K562 (cell line): Measurements from ENCODE around the gene GNAS-AS1. TPM values are rescaled to one million over a fixed set of nuclear protein-coding genes. Genes with fewer than 3 reads are reported as not detected.

Experiments used
- ATAC-seq: fragments of 200-7000 bp; cut with Tn5 transposase; 3 replicates; pipeline ENCODE4 v1.9.1; 2020; ENCODE audit warnings: moderate library complexity
- BruUV-seq: library from RNA; stranded (reverse); fragments of 400-500 nt; replicated peaks from 2 replicates; lab custom pipeline; 2021; lab: Mats Ljungman, UMichigan
- CTCF ChIA-PET: fragments of 300-600 bp; formaldehyde crosslinking; extraction: SDS; loops from one replicate; lab custom pipeline; 2021; ENCODE audit warnings: low intra/inter-chr PET ratio; lab: Yijun Ruan, JAX
- POLR2A ChIA-PET: fragments of 300-600, 350-650 bp; sonication (Branson Sonifier 250); formaldehyde crosslinking; extraction: SDS; loops from one replicate; lab custom pipeline; 2021; ENCODE audit warnings: antibody characterized with exemption, inconsistent platforms; lab: Yijun Ruan, JAX
- DNase-seq, 4 experiments: peaks; one replicate each; pipeline versions ENCODE4 v3.0.0 to v3.0.0-alpha.2; 2011 to 2018; ENCODE audit warnings: low spot score in 3 of 4, mixed read lengths in 3 of 4; ENCODE audit errors: extremely low read depth in 1 of 4
- FAIRE-seq: peaks from 2 replicates; lab custom pipeline; 2011; peaks lifted over from hg19 to GRCh38; lab: Jason Lieb, UNC
- H2AFZ ChIP-seq: 2 replicates; pipeline ENCODE4 v1.6.0; 2011; ENCODE audit warnings: low read depth, low read length, control low read depth, inconsistent platforms
- H3K27ac ChIP-seq: fragments of 200-600 bp; 3 replicates; pipeline ENCODE4 v1.8.0; 2011; ENCODE audit warnings: low read depth, mild to moderate bottlenecking, control low read depth, inconsistent platforms, low read length, moderate library complexity, mixed read lengths; ENCODE audit errors: extremely low read depth
- H3K27me3 ChIP-seq, 2 experiments: fragments of 300-600 bp in 1 of 2; 2 replicates in 1 of 2; 3 replicates in 1 of 2; pipeline versions ENCODE4 v1.6.0 to v1.8.0; 2011; ENCODE audit warnings: inconsistent platforms in 2 of 2, low read length in 2 of 2, mild to moderate bottlenecking in 1 of 2, mixed read lengths in 1 of 2, moderate library complexity in 1 of 2; ENCODE audit not compliant: control insufficient read depth in 2 of 2, insufficient read depth in 2 of 2
- H3K36me3 ChIP-seq: fragments of 300-600 bp; 3 replicates; pipeline ENCODE4 v1.8.0; 2011; ENCODE audit warnings: mild to moderate bottlenecking, low read length, inconsistent platforms; ENCODE audit not compliant: control insufficient read depth, insufficient read depth
- H3K4me1 ChIP-seq, 2 experiments: fragments of 200-600 bp in 1 of 2; replicated peaks in 1 of 2; 2 replicates in 1 of 2; 3 replicates in 1 of 2; pipeline versions ENCODE4 v1.5.1 to v1.8.0; 2011; ENCODE audit warnings: inconsistent platforms in 2 of 2, low read length in 2 of 2, mild to moderate bottlenecking in 1 of 2, mixed read lengths in 1 of 2, moderate library complexity in 1 of 2; ENCODE audit not compliant: control insufficient read depth in 2 of 2, insufficient read depth in 2 of 2
- H3K4me2 ChIP-seq: 2 replicates; pipeline ENCODE4 v1.6.1; 2011; ENCODE audit warnings: low read length, control low read depth, inconsistent platforms, mixed read lengths; ENCODE audit not compliant: insufficient read depth
- H3K4me3 ChIP-seq: fragments of 200-600 bp; sonication (generic), shearing (Covaris generic); 2 replicates; pipeline ENCODE4 v1.5.1; 2016; ENCODE audit warnings: control low read depth, inconsistent platforms
- H3K79me2 ChIP-seq: fragments of 200-600 bp; 3 replicates; pipeline ENCODE4 v1.8.0; 2011; ENCODE audit warnings: low read length, inconsistent platforms; ENCODE audit not compliant: control insufficient read depth, insufficient read depth
- H3K9ac ChIP-seq, 2 experiments: 2 replicates each; pipeline versions ENCODE4 v1.6.0 to v1.6.1; 2011; ENCODE audit warnings: low read depth in 2 of 2, low read length in 2 of 2, control low read depth in 1 of 2, inconsistent platforms in 1 of 2, mild to moderate bottlenecking in 1 of 2, mixed read lengths in 1 of 2; ENCODE audit not compliant: insufficient read depth in 1 of 2
- H3K9me1 ChIP-seq: one replicate; pipeline ENCODE4 v1.6.0; 2011; ENCODE audit warnings: inconsistent platforms, mild to moderate bottlenecking, low read length, moderate library complexity; ENCODE audit not compliant: control insufficient read depth, insufficient read depth
- H3K9me3 ChIP-seq: replicated peaks from 2 replicates; pipeline ENCODE4 v1.5.1; 2011; ENCODE audit warnings: low read depth, low read length, inconsistent platforms; ENCODE audit not compliant: control insufficient read depth, insufficient read depth
- H4K20me1 ChIP-seq: replicated peaks from 2 replicates; pipeline ENCODE4 v1.6.1; 2011; ENCODE audit warnings: low read length, inconsistent platforms, mixed read lengths; ENCODE audit not compliant: control insufficient read depth, insufficient read depth
- HNRNPLL ChIP-seq: fragments of 200-400 bp; formaldehyde crosslinking; IDR thresholded peaks from 2 replicates; pipeline ENCODE4 v1.6.1; 2017; ENCODE audit warnings: low read length, low read depth, mild to moderate bottlenecking; ENCODE audit not compliant: poor library complexity, severe bottlenecking
- KDM2B ChIP-seq: fragments of 250-450 bp; sonication (Bioruptor Pico); IDR thresholded peaks from 2 replicates; pipeline ENCODE4 v1.8.0; 2021; ENCODE audit warnings: mild to moderate bottlenecking, moderate library complexity
- LARP7 ChIP-seq: fragments of 450-650 bp; IDR thresholded peaks from 2 replicates; pipeline ENCODE4 v1.6.1; 2016
- SAFB2 ChIP-seq: fragments of 200-400 bp; formaldehyde crosslinking; IDR thresholded peaks from 2 replicates; pipeline ENCODE4 v1.6.1; 2018; ENCODE audit warnings: borderline replicate concordance, low read length, low read depth, moderate library complexity; ENCODE audit not compliant: severe bottlenecking
- SIN3B ChIP-seq: fragments of 450-650 bp; IDR thresholded peaks from 2 replicates; pipeline ENCODE4 v1.6.1; 2017; ENCODE audit warnings: low read depth, mild to moderate bottlenecking, moderate library complexity
- TAL1 ChIP-seq: fragments of 450-650 bp; IDR thresholded peaks from 2 replicates; pipeline ENCODE4 v1.6.1; 2016; ENCODE audit warnings: mild to moderate bottlenecking
- ZNF23 ChIP-seq: fragments of 250-450 bp; sonication (Bioruptor Pico); IDR thresholded peaks from 2 replicates; pipeline ENCODE4 v1.4.0; 2020; ENCODE audit warnings: mild to moderate bottlenecking
- ZNF24 ChIP-seq: fragments of 450-650 bp; IDR thresholded peaks from 2 replicates; pipeline ENCODE4 v1.6.1; 2016
- whole genome bisulfite sequencing: fragments of 100-300 bp; shearing (Covaris generic); methylation state at CpG from one replicate; pipeline ENCODE4 v1.1.6; 2016; ENCODE audit warnings: low coverage, mixed read lengths; ENCODE audit not compliant: insufficient coverage; ENCODE audit errors: missing lambda C conversion rate; 5-methylcytosine and 5-hydroxymethylcytosine counted together
- in situ Hi-C: fragments of 300-500 bp; cut with MboI; formaldehyde crosslinking; loops from 4 replicates; pipeline ENCODE4 v1.15.0; 2018; ENCODE audit warnings: inconsistent platforms, mixed read lengths
- intact Hi-C: fragments of 100-400 bp; cut with micrococcal nuclease; formaldehyde crosslinking; loops from 2 replicates; pipeline ENCODE4 v1.14.2; 2022
- polyA plus RNA-seq, 8 experiments: library from polyadenylated mRNA; depleted of rRNA in 4 of 8; stranded (reverse) in 5 of 8; unstranded in 3 of 8; fragments of >200 nt; fragmentation: Nextera tagmentation in 2 of 8; fragmentation: Illumina TruSeq in 1 of 8; extraction: Ambion mirVana in 2 of 8; extraction: Trizol in 1 of 8; gene quantifications; 2 replicates each; pipeline versions ENCODE4 v1.2.1 to v1.2.3, GENCODE V29; 2011 to 2014; ENCODE audit warnings: inconsistent platforms in 1 of 8, missing spikeins in 1 of 8
- total RNA-seq, 7 experiments: library from RNA; depleted of rRNA in 6 of 7; stranded (reverse); fragments of >200 nt in 6 of 7; fragmentation: Illumina TruSeq in 2 of 7; extraction: Trizol in 2 of 7; gene quantifications; 2 replicates each; pipeline versions ENCODE4 v1.2.1 to v1.2.3, GENCODE V29; 2011 to 2021; ENCODE audit warnings: low replicate concordance in 1 of 7
- TF ChIP-seq, protein P1 (sequence below): fragments of 450-650 bp; IDR thresholded peaks from 2 replicates; pipeline ENCODE4 v1.6.1; 2016; ENCODE audit warnings: mild to moderate bottlenecking, moderate library complexity
- TF ChIP-seq, protein P2 (sequence below): fragments of 250-450 bp; sonication (Bioruptor Pico); IDR thresholded peaks from 2 replicates; pipeline ENCODE4 v1.5.0; 2021

The GNAS-AS1 gene
- total and polyA plus RNA-seq, 9 of the 15 experiments (the other 6 are each of a cell fraction or from before 2014, with no cell fraction given), result 0.04 to 2.5 (median 0.25) TPM

DNA sequence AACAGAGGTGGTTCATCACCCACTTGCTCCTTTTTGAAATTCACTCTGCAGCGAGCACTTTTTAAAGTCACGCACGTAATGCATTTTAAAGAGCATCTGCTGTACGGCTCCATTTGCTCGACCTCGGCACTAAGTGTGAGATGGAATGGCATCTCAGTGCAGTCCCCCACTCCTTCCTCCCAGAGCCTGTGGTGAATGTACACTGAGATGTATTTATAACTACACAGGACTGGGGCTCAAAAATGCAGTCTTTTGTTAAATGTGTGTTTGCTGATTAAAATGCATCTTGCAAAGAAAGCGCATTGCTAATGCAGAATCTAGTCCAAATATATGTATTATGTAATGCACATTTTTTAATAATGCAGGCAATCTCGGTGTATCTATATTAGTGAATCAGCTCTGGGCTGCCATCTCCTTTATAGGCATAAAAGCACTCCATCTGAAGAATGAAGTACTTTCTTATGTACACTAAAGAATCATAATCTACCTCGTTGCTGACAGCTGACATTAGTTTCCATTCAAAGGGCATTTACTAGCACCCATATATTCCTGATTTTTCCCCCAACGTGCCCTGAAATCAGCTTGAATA, 14.0 kb downstream of the GNAS-AS1 start:
- H3K27me3 ChIP-seq, result peaks cover 19 to 51% of the 10 kb centered on the region in 2 experiments
- no peak overlapping the region for H3K4me3 ChIP-seq
- H3K36me3 ChIP-seq, result no peaks in the 10 kb centered on the region
- H3K9me3 ChIP-seq, result no peaks in the 10 kb centered on the region
- no TSS peak for BruUV-seq
- ChIA-PET POLR2A (interaction anchor here (0.7 to 1.2 kb wide), 2 partner anchors 9 to 542 kb away, joined by 3 read pairs; no protein-coding TSS in a partner anchor), CTCF (no interaction called here)
- H3K4me2 ChIP-seq, result no peak overlapping the region
- FAIRE-seq, result no peak
- intact Hi-C loops (loop anchor here (5.0 to 10.0 kb wide), 2 partner anchors 184 to 602 kb away; partner anchors contain the start of gene STX16), in situ Hi-C loops (no loop called here)
- H3K9ac ChIP-seq, result no peak overlapping the region
- H3K9me1 ChIP-seq, result no peaks in the 10 kb centered on the region
- ATAC-seq, result no peak
- no peak overlapping the region for H2AFZ ChIP-seq
- 11% methylated on average over 9 of the region's 10 CpGs for WGBS
- H4K20me1 ChIP-seq, result peaks cover 4% of the 10 kb centered on the region; the same call in 1 of the 2 replicates
- no peak overlapping the region for H3K27ac ChIP-seq
- DNase-seq, result no peak
- H3K79me2 ChIP-seq, result no peaks in the 10 kb centered on the region
- peaks cover 0 to 12% of the 10 kb centered on the region in 2 experiments; a peak in 1 of 5 replicates for H3K4me1 ChIP-seq
- TF ChIP-seq LARP7 (no peak), SAFB2 (no peak), ZNF23 (CRISPR knock-in tag) (no peak), SIN3B (no peak), ZNF24 (no peak), HNRNPLL (no peak), TAL1 (no peak), KDM2B (CRISPR knock-in tag) (no peak)
- TF ChIP-seq, protein P1, sequence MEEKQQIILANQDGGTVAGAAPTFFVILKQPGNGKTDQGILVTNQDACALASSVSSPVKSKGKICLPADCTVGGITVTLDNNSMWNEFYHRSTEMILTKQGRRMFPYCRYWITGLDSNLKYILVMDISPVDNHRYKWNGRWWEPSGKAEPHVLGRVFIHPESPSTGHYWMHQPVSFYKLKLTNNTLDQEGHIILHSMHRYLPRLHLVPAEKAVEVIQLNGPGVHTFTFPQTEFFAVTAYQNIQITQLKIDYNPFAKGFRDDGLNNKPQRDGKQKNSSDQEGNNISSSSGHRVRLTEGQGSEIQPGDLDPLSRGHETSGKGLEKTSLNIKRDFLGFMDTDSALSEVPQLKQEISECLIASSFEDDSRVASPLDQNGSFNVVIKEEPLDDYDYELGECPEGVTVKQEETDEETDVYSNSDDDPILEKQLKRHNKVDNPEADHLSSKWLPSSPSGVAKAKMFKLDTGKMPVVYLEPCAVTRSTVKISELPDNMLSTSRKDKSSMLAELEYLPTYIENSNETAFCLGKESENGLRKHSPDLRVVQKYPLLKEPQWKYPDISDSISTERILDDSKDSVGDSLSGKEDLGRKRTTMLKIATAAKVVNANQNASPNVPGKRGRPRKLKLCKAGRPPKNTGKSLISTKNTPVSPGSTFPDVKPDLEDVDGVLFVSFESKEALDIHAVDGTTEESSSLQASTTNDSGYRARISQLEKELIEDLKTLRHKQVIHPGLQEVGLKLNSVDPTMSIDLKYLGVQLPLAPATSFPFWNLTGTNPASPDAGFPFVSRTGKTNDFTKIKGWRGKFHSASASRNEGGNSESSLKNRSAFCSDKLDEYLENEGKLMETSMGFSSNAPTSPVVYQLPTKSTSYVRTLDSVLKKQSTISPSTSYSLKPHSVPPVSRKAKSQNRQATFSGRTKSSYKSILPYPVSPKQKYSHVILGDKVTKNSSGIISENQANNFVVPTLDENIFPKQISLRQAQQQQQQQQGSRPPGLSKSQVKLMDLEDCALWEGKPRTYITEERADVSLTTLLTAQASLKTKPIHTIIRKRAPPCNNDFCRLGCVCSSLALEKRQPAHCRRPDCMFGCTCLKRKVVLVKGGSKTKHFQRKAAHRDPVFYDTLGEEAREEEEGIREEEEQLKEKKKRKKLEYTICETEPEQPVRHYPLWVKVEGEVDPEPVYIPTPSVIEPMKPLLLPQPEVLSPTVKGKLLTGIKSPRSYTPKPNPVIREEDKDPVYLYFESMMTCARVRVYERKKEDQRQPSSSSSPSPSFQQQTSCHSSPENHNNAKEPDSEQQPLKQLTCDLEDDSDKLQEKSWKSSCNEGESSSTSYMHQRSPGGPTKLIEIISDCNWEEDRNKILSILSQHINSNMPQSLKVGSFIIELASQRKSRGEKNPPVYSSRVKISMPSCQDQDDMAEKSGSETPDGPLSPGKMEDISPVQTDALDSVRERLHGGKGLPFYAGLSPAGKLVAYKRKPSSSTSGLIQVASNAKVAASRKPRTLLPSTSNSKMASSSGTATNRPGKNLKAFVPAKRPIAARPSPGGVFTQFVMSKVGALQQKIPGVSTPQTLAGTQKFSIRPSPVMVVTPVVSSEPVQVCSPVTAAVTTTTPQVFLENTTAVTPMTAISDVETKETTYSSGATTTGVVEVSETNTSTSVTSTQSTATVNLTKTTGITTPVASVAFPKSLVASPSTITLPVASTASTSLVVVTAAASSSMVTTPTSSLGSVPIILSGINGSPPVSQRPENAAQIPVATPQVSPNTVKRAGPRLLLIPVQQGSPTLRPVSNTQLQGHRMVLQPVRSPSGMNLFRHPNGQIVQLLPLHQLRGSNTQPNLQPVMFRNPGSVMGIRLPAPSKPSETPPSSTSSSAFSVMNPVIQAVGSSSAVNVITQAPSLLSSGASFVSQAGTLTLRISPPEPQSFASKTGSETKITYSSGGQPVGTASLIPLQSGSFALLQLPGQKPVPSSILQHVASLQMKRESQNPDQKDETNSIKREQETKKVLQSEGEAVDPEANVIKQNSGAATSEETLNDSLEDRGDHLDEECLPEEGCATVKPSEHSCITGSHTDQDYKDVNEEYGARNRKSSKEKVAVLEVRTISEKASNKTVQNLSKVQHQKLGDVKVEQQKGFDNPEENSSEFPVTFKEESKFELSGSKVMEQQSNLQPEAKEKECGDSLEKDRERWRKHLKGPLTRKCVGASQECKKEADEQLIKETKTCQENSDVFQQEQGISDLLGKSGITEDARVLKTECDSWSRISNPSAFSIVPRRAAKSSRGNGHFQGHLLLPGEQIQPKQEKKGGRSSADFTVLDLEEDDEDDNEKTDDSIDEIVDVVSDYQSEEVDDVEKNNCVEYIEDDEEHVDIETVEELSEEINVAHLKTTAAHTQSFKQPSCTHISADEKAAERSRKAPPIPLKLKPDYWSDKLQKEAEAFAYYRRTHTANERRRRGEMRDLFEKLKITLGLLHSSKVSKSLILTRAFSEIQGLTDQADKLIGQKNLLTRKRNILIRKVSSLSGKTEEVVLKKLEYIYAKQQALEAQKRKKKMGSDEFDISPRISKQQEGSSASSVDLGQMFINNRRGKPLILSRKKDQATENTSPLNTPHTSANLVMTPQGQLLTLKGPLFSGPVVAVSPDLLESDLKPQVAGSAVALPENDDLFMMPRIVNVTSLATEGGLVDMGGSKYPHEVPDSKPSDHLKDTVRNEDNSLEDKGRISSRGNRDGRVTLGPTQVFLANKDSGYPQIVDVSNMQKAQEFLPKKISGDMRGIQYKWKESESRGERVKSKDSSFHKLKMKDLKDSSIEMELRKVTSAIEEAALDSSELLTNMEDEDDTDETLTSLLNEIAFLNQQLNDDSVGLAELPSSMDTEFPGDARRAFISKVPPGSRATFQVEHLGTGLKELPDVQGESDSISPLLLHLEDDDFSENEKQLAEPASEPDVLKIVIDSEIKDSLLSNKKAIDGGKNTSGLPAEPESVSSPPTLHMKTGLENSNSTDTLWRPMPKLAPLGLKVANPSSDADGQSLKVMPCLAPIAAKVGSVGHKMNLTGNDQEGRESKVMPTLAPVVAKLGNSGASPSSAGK, result no peak
- TF ChIP-seq, protein P2, sequence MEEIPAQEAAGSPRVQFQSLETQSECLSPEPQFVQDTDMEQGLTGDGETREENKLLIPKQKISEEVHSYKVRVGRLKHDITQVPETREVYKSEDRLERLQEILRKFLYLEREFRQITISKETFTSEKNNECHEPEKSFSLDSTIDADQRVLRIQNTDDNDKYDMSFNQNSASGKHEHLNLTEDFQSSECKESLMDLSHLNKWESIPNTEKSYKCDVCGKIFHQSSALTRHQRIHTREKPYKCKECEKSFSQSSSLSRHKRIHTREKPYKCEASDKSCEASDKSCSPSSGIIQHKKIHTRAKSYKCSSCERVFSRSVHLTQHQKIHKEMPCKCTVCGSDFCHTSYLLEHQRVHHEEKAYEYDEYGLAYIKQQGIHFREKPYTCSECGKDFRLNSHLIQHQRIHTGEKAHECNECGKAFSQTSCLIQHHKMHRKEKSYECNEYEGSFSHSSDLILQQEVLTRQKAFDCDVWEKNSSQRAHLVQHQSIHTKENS, result no peak
